PFSK-1 (cell line): ENCODE measurements around the gene PAPSS2.

Experiments used
- FOXP2 ChIP-seq: optimal IDR thresholded peaks from 2 replicates; pipeline ENCODE3; 2011; ENCODE audit warnings: borderline replicate concordance, control low read depth, inconsistent platforms; ENCODE audit not compliant: insufficient read depth; ENCODE audit errors: extremely low read length, extremely low read depth
- POLR2AphosphoS5 ChIP-seq: IDR thresholded peaks from 2 replicates; pipeline ENCODE4 v1.6.1; 2012; ENCODE audit warnings: low read depth, mild to moderate bottlenecking, control low read depth, low read length, moderate library complexity
- REST ChIP-seq, 2 experiments: IDR thresholded peaks; 2 replicates each; pipeline versions ENCODE4 v1.6.1 to v1.8.0; 2011 to 2012; ENCODE audit warnings: low read depth in 2 of 2, low read length in 2 of 2, control low read depth in 1 of 2, inconsistent platforms in 1 of 2, mild to moderate bottlenecking in 1 of 2, moderate library complexity in 1 of 2; ENCODE audit not compliant: insufficient read depth in 1 of 2
- SIN3A ChIP-seq: IDR thresholded peaks from 2 replicates; pipeline ENCODE4 v1.6.1; 2012; ENCODE audit warnings: mild to moderate bottlenecking, low read length, moderate library complexity, borderline replicate concordance; ENCODE audit not compliant: insufficient read depth
- TAF1 ChIP-seq: IDR thresholded peaks from 2 replicates; pipeline ENCODE4 v1.6.1; 2012; ENCODE audit warnings: low read length, control low read depth, borderline replicate concordance; ENCODE audit not compliant: insufficient read depth

PAPSS2 gene

GRCh38 chr10:87706731-87707130 is 47.1 kb downstream of the PAPSS2 start:
- no peak for TF ChIP-seq FOXP2
- no peak for TF ChIP-seq SIN3A
- no peak for TF ChIP-seq REST (IDR thresholded peaks at IDR 0.05; ENCODE audit: insufficient read depth in 1 of 2, low read depth in 2 of 2, low read length in 2 of 2)
- TF ChIP-seq TAF1 = no peak
- no peak for TF ChIP-seq POLR2AphosphoS5

DNA sequence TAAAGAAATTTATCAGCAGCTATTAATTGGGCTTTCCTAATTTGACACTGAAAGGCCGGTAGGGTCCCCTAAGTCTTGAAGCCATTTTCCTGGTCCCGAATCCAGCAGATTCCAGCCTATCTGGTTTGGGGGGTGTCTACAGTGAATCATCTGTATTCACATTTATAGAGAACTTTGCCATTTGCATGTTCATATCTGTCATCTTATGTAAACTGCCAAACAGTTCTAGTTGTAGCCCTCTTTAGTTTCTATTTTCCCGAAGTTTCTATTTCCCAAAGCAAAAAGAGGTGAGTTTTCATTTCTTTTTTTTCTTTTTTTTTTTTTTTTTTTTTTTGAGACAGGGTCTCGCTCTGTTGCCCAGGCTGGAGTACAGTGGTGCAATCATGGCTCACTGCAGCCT is 47.6 kb downstream of the PAPSS2 start:
- no peak for TF ChIP-seq FOXP2

DNA sequence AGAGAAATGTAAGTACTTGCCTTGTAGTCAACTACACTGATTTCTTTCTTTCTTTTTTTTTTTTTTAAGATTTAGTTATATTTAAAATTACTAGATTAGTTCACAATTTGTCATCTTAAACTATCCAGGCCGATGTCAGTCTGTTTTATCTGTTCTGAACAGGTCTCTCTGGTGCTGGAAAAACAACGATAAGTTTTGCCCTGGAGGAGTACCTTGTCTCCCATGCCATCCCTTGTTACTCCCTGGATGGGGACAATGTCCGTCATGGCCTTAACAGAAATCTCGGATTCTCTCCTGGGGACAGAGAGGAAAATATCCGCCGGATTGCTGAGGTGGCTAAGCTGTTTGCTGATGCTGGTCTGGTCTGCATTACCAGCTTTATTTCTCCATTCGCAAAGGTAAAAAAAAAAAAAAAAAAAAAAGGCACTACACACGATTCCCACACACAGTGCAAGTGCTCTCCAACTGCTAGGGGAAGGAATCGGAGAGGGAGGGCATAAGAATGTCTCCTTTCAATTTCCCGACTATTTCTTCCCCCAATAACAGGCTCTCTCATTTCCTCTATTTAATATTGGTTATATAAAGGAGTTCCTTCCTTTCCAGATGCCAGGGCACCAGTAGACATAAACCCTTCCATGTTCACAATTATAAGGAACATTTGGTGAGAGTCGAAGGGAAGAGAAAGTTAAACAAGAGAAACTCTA is 53.4 kb downstream of the PAPSS2 start:
- TF ChIP-seq REST (IDR thresholded peaks at IDR 0.05; ENCODE audit: insufficient read depth in 1 of 2, low read depth in 2 of 2, low read length in 2 of 2) (no peak), POLR2AphosphoS5 (no peak), FOXP2 (no peak), TAF1 (no peak), SIN3A (no peak)

- no peak for TF ChIP-seq POLR2AphosphoS5
- TF ChIP-seq SIN3A = no peak
- no peak for TF ChIP-seq TAF1
- no peak for TF ChIP-seq REST (IDR thresholded peaks at IDR 0.05; ENCODE audit: insufficient read depth in 1 of 2, low read depth in 2 of 2, low read length in 2 of 2)
- TF ChIP-seq FOXP2 = no peak
These were observed 54.0 kb downstream of the PAPSS2 start for GRCh38 chr10:87713707-87714106.

- no peak for TF ChIP-seq TAF1
- TF ChIP-seq POLR2AphosphoS5 = no peak
- TF ChIP-seq SIN3A = no peak
- TF ChIP-seq FOXP2 = no peak
- no peak for TF ChIP-seq REST (IDR thresholded peaks at IDR 0.05; ENCODE audit: insufficient read depth in 1 of 2, low read depth in 2 of 2, low read length in 2 of 2)
These were observed 56.1 kb downstream of the PAPSS2 start for GRCh38 chr10:87715552-87716347.
